OCI-LY1 (cell line): ENCODE data around the gene P3R3URF.
A peak's percentile ranks its signal among the peaks of the same experiment; 100 is the strongest.
"Not testable (repeated sequence)": the region's sequence is repeated elsewhere in the genome, so short reads cannot be mapped to it uniquely, and the experiment has no call there.

Source experiments
- H2AFZ ChIP-seq: fragments of 200-600 bp; sonication (generic), shearing (Covaris generic); 2 replicates; pipeline ENCODE4 v1.6.0; 2014; ENCODE audit warnings: antibody characterized with exemption, mild to moderate bottlenecking, low read length
- H3F3A ChIP-seq: fragments of 200-600 bp; sonication (generic), shearing (Covaris generic); 2 replicates; pipeline ENCODE4 v1.6.0; 2014; ENCODE audit warnings: mild to moderate bottlenecking, antibody characterized with exemption, low read length, moderate library complexity; ENCODE audit not compliant: insufficient read depth
- H3K27ac ChIP-seq: fragments of 200-600 bp; sonication (generic); 2 replicates; pipeline ENCODE4 v1.5.1; 2014; ENCODE audit warnings: low read length, mixed run types, mild to moderate bottlenecking, low read depth; ENCODE audit not compliant: poor library complexity, severe bottlenecking
- H3K27me3 ChIP-seq: fragments of 200-600 bp; sonication (generic); 2 replicates; pipeline ENCODE4 v1.6.0; 2014; ENCODE audit warnings: antibody characterized with exemption, mild to moderate bottlenecking, low read length, moderate library complexity; ENCODE audit not compliant: insufficient read depth
- H3K36me3 ChIP-seq: fragments of 200-600 bp; sonication (generic); 2 replicates; pipeline ENCODE4 v1.6.1; 2014; ENCODE audit warnings: mild to moderate bottlenecking, antibody characterized with exemption, low read length, moderate library complexity, mixed read lengths; ENCODE audit not compliant: insufficient read depth
- H3K4me1 ChIP-seq: fragments of 200-600 bp; sonication (generic); 2 replicates; pipeline ENCODE4 v1.5.1; 2014; ENCODE audit warnings: mild to moderate bottlenecking, low read length, moderate library complexity; ENCODE audit not compliant: insufficient read depth, severe bottlenecking
- H3K4me2 ChIP-seq: fragments of 200-600 bp; sonication (generic), shearing (Covaris generic); 2 replicates; pipeline ENCODE4 v1.6.1; 2014; ENCODE audit warnings: low read length
- H3K4me3 ChIP-seq: fragments of 200-600 bp; sonication (generic); 2 replicates; pipeline ENCODE4 v1.5.1; 2014; ENCODE audit warnings: low read length, low read depth, mild to moderate bottlenecking, mixed read lengths; ENCODE audit not compliant: poor library complexity, severe bottlenecking
- H3K79me2 ChIP-seq: fragments of 200-600 bp; shearing (Covaris generic); 2 replicates; pipeline ENCODE4 v1.6.1; 2016; ENCODE audit warnings: mixed run types, low read length, mixed read lengths; ENCODE audit not compliant: insufficient read depth
- H3K9ac ChIP-seq: fragments of 200-600 bp; sonication (generic), shearing (Covaris generic); 2 replicates; pipeline ENCODE4 v1.6.1; 2014; ENCODE audit warnings: mild to moderate bottlenecking, low read length, mixed read lengths
- H3K9me2 ChIP-seq: fragments of 200-600 bp; sonication (generic), shearing (Covaris generic); 2 replicates; pipeline ENCODE4 v1.6.1; 2014; ENCODE audit warnings: low read depth, mild to moderate bottlenecking, low read length, mixed read lengths
- H3K9me3 ChIP-seq: fragments of 200-600 bp; shearing (Covaris generic); 2 replicates; pipeline ENCODE4 v1.6.1; 2014; ENCODE audit warnings: low read length, mixed read lengths
- H4K20me1 ChIP-seq: fragments of 200-600 bp; sonication (generic), shearing (Covaris generic); 2 replicates; pipeline ENCODE4 v1.6.0; 2016; ENCODE audit warnings: mild to moderate bottlenecking, low read length; ENCODE audit not compliant: insufficient read depth
- EZH2 ChIP-seq: fragments of 200-600 bp; sonication (generic), shearing (Covaris generic); IDR thresholded peaks from 2 replicates; pipeline ENCODE4 v1.8.0; 2017; ENCODE audit warnings: borderline replicate concordance, mixed run types, mild to moderate bottlenecking, antibody characterized with exemption, low read length, moderate library complexity, mixed read lengths
- TF ChIP-seq, protein P1 (sequence below): fragments of 200-600 bp; sonication (generic), shearing (Covaris generic); IDR thresholded peaks from 2 replicates; pipeline ENCODE4 v1.5.1; 2017; ENCODE audit warnings: mild to moderate bottlenecking, antibody characterized with exemption, low read length, moderate library complexity, mixed read lengths

The P3R3URF gene

DNA sequence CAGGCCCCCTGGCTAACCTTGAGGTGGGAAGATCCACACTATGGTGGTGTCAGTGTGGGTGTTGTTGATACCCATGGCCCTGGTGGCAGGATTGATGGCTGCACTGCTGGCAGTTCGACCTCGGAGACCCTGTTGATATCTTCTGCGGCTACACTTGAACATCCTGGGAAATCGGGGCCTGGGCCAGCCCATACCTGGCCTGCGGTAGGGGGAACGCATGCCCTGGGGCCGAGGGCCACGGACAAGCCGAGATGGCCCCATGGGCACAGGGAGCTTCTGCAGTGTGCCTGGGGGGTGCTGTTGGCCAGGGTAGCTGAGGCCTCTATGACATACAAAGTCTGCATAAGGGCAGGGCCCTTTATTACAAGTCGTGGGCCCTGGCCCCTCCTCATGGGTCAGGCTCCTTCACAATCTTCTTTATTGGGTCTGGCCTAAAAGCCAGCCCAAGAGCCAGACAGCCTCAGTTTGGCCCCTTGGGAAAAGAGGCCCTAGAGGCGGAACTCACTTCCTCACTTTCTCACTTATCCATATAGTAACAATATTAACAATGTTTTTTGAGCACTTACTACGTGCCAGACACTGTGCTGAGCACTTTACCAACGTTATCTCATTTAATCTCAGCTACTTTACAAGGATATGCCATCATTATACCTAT is at the start of gene P3R3URF:
Gene P3R3URF (minus strand): TSS at position 278 of the 655 bp plus-strand sequence. CDS start 17 bp downstream, at position 261.
- Histone ChIP-seq H3F3A (no peaks in the 10 kb centered on the region), H3K36me3 (no peaks in the 10 kb centered on the region), H2AFZ (no peak within 1 kb of the TSS), H3K9ac (no peak within 1 kb of the TSS), H3K9me2 (no peaks in the 10 kb centered on the region), H3K79me2 (no peaks in the 10 kb centered on the region), H3K4me1 (peaks cover 3% of the 10 kb centered on the region), H4K20me1 (no peaks in the 10 kb centered on the region), H3K4me3 (no peak within 1 kb of the TSS), H3K4me2 (no peak within 1 kb of the TSS), H3K9me3 (no peaks in the 10 kb centered on the region), H3K27ac (no peak within 1 kb of the TSS), H3K27me3 (no peaks in the 10 kb centered on the region)
- TF ChIP-seq, protein P1, sequence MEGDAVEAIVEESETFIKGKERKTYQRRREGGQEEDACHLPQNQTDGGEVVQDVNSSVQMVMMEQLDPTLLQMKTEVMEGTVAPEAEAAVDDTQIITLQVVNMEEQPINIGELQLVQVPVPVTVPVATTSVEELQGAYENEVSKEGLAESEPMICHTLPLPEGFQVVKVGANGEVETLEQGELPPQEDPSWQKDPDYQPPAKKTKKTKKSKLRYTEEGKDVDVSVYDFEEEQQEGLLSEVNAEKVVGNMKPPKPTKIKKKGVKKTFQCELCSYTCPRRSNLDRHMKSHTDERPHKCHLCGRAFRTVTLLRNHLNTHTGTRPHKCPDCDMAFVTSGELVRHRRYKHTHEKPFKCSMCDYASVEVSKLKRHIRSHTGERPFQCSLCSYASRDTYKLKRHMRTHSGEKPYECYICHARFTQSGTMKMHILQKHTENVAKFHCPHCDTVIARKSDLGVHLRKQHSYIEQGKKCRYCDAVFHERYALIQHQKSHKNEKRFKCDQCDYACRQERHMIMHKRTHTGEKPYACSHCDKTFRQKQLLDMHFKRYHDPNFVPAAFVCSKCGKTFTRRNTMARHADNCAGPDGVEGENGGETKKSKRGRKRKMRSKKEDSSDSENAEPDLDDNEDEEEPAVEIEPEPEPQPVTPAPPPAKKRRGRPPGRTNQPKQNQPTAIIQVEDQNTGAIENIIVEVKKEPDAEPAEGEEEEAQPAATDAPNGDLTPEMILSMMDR = no peak
- TF ChIP-seq EZH2 = no peak

DNA sequence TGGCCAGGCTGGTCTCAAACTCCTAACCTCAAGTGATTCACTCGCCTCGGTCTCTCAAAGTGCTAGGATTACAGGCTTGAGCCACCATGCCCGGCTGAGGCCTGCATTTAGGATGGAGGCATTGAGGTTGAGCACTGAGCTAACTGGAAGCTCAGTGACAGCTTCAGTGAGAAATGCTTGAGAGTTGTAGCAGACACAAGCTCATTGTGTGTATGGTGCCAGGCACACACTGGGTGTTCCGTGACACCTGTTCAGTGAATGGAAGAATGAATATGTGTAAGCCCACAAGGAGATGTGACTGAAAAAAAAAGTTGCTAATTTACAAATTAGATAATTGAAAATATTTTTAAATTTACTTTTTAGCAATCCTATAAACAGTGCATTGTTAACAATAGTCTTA is 48.7 kb upstream of the P3R3URF start:
- Histone ChIP-seq H3K27me3 (no peaks in the 10 kb centered on the region), H3K9ac (no peak overlapping the region), H3K9me3 (no peaks in the 10 kb centered on the region), H3K36me3 (no peaks in the 10 kb centered on the region), H3K4me3 (no peak overlapping the region), H3K9me2 (no peaks in the 10 kb centered on the region), H3K27ac (no peak overlapping the region), H3K79me2 (no peaks in the 10 kb centered on the region), H3F3A (0 out of 2 replicates have a peak, but pooled peaks cover 3% of the 10 kb centered on the region), H4K20me1 (no peaks in the 10 kb centered on the region), H2AFZ (no peak overlapping the region), H3K4me2 (no peak overlapping the region), H3K4me1 (peaks cover 8% of the 10 kb centered on the region)
- TF ChIP-seq, protein P1 = no peak
- TF ChIP-seq EZH2 = no peak

DNA sequence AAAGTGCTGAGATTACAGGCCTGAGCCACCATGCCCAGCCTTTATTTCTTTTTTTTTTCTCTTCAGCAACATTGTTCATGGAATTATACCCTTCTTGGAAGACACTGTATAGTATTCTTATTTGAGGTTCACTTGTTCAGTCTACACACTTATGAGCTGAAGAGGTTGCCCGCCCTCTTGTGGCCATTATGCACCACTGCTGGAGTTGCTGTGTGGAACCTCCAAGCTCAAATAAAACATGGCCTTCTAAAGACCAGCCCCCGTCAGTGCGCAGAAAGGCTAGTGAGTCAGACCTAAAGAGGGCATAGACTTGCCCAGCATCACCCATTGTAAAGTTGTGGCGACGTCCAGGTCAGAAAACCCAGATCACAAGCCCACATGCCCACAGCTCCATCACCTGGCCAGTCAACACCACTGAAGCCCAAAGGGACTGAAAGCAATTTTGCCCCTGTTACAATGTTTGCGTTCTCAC is 47.2 kb upstream of the P3R3URF start:
- no peaks in the 10 kb centered on the region for H3K27me3 ChIP-seq
- H3K36me3 ChIP-seq = no peaks in the 10 kb centered on the region
- peak overlapping the region; percentile 22; the same call in 1 of the 2 replicates for H3K4me2 ChIP-seq
- H3K9ac ChIP-seq = no peak overlapping the region
- H2AFZ ChIP-seq = no peak overlapping the region
- H3K27ac ChIP-seq = no peak overlapping the region
- H3K9me2 ChIP-seq = no peaks in the 10 kb centered on the region
- 0 out of 2 replicates have a peak, but pooled peaks cover 3% of the 10 kb centered on the region for H3F3A ChIP-seq
- H4K20me1 ChIP-seq = no peaks in the 10 kb centered on the region
- no peaks in the 10 kb centered on the region for H3K9me3 ChIP-seq
- H3K4me3 ChIP-seq = no peak overlapping the region
- TF ChIP-seq EZH2 = no peak
- TF ChIP-seq, protein P1 = peak; percentile 99
- H3K79me2 ChIP-seq = no peaks in the 10 kb centered on the region
- H3K4me1 ChIP-seq = peaks cover 8% of the 10 kb centered on the region

DNA sequence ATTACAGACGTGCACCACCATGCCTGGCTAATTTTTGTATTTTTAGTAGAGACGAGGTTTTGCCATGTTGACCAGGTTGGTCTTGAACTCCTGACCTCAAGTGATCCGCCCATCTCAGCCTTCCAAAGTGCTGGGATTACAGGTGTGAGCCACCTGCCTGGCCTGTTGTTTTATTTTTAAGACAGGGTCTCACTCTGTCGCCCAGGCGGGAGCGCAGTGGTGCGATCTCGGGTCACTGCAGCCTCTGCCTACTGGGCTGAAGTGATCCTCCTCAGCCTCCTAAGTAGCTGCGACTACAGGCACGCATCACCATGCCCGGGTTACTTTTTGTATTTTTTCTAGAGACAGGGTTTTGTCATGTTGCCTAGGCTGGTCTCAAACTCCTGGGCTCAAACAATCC is 46.8 kb upstream of the P3R3URF start:
- not testable (repeated sequence) for H3K9me3 ChIP-seq, H3K36me3 ChIP-seq, H3K27me3 ChIP-seq, H3K27ac ChIP-seq, H2AFZ ChIP-seq, H3K9ac ChIP-seq, H3K4me3 ChIP-seq, H3K9me2 ChIP-seq, H3K4me1 ChIP-seq, H3F3A ChIP-seq, H4K20me1 ChIP-seq, H3K79me2 ChIP-seq
- H3K4me2 ChIP-seq = peak overlapping the region; percentile 22; the same call in 1 of the 2 replicates
